ENCODE data around the gene CGNL1.

Gene CGNL1

DNA sequence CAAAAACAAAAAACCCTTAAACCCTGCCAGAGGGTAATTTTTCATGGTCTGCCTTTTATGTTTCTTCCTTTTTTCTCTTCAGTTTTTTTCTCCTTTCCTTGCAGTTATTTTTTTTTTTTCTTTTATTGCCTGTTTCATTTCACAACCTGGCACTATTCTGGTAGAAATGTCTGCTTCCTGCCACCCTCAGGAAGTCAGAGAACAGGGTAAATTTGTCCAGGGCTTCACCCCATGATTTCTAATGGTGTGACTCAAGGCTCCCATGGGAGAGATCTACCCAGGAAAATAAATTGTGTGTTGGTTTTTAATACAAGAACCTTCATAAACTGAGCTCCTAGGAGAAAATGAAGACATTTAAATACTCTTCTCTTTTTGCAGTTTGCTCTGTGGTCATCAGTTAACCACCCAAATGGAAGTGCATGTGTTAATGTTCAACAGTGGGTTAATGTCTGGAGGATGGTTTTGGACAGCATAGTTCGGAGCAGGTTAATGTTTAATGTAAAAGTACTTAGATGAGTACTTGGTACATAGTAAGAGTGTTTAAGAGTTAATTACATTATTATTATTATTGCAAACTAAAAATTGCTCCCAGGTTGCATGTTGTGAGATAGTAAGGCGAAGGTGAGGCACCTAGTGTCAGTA is 45.9 kb downstream of the CGNL1 start:
- DNase-seq (ENCODE audit: low spot score): no peak

DNA sequence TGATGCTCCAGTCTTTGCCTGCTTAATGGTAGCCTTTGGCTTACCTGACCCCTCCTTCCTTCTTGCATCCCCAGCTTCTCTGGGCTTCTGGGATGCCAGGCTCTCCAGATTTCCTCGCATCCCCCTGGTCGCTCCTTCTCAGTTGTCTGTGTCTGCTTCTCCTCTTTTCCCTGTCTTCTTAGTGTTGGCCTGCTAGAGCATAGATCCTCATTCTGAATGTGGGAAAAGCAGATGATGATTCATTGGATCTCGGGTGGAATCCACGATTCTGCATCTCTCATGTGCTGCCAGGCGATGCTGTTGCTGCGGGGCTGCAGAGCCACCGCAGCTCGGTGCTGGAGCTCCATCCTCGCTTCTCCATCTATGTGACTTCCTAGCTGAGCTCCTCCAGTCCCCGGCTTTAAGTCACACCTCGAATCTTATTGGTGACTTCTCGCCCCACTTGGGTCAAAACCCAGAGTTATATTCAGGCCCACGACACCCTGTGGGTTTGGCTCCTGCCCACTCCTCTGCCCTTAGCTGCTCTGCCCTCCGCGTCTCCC is 47.4 kb downstream of the CGNL1 start:
- no peak for DNase-seq (ENCODE audit: low spot score)

DNA sequence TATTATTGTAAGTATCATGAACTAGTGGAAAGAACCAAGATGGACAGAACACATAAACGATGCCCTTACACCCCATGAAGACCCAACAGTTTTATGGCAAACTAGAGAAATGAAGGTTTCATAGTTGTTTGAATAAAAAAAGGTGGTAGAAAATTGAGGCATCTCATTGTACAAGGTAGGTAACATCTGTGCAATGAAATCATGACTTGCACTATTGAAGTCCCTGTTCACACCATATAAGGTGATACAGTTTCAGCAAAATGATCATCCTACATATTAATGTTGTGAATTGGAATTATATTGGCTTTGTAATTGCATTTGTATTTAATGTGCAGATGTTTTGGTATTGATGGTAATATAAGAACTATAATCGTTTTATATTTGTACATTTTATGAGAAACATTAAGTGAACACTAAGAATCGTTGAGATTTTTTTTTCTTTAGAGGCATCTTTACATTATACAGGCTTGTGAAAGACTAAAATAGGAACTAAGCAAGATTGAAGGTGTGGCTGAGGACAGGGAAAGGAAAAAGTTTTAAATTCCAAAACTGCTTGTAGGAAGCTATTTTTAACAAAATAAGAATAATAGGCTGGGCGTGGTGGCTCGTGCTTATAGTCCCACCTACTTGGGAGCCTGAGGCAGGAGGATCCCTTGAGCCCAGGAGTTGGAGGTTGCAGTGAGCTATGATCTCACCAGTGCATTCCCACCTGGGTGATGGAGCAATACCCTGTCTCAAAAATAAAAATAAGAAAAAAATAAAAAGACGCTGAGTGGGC is 48.5 kb downstream of the CGNL1 start:
- DNase-seq (ENCODE audit: low spot score): no peak

DNA sequence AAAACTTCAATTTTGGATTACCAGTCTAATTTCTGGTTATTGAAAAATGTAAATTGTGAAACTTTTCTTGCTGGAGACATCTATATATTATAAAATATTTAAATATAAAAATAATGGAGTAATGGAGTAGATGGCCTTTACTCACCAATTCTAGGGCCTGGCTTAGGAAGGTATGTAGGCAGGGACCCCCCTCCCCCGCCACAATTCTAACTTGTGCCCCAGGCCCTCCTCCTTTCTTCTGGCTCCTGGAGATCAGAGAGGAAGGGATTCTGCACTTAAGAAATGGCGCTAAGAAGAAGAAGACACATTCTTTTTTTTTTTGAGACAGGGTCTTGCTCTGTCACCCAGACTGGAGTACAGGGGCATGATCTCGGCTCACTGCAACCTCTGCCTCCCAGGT is 49.5 kb downstream of the CGNL1 start:
- DNase-seq (ENCODE audit: low spot score): no peak

GRCh38 chr15:57427367-57427821 is 51.1 kb downstream of the CGNL1 start:
- DNase-seq (ENCODE audit: low spot score): peak; percentile 83

GRCh38 chr15:57432141-57432741 is 55.9 kb downstream of the CGNL1 start:
- peak; percentile 39 for DNase-seq (ENCODE audit: low spot score)

DNA sequence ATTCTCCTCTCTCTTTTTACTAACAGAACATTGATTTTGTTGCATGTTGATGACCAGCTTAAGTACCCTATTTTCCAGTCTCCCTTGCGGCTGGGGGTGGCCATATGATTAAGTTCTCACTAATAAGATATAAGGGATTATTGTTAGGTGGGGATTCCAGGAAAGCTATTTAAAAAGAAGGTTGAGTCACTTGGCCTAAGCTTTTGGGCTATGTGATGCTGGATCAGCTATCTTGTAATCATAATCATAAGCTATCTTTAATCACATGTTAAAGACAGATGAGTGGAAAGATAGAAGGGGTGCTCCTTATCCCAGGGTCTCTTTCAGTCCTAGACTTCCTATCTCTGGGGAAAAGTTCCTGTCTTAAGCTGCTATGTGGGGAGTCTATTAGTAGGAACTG is 59.9 kb downstream of the CGNL1 start:
- no peak for DNase-seq (ENCODE audit: low spot score)

- peak; percentile 40 for DNase-seq (ENCODE audit: low spot score)
These were observed 60.7 kb downstream of the CGNL1 start for GRCh38 chr15:57436961-57437360.

DNA sequence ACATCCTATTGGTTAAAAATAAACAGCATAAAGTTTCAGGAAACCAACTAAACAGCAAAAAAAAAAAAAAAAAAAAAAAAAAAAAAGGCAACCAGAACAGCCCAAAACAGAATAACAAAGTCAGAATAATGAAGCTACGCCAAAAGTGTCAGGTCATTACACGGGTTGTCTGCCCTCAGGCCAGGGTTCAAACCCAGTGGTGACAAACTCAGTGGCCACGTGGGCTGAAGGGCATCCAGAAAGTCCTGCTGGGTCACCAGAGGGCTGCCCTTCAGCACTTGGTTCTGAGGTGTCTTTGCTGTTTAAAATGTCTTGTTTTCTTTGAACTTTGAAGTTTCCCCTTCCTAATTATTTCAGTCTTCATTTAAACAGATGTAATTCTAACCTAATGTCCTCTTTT is 61.3 kb downstream of the CGNL1 start:
- no peak for DNase-seq (ENCODE audit: low spot score)

GRCh38 chr15:57438166-57438565 is 61.9 kb downstream of the CGNL1 start:
- DNase-seq (ENCODE audit: low spot score): no peak

DNA sequence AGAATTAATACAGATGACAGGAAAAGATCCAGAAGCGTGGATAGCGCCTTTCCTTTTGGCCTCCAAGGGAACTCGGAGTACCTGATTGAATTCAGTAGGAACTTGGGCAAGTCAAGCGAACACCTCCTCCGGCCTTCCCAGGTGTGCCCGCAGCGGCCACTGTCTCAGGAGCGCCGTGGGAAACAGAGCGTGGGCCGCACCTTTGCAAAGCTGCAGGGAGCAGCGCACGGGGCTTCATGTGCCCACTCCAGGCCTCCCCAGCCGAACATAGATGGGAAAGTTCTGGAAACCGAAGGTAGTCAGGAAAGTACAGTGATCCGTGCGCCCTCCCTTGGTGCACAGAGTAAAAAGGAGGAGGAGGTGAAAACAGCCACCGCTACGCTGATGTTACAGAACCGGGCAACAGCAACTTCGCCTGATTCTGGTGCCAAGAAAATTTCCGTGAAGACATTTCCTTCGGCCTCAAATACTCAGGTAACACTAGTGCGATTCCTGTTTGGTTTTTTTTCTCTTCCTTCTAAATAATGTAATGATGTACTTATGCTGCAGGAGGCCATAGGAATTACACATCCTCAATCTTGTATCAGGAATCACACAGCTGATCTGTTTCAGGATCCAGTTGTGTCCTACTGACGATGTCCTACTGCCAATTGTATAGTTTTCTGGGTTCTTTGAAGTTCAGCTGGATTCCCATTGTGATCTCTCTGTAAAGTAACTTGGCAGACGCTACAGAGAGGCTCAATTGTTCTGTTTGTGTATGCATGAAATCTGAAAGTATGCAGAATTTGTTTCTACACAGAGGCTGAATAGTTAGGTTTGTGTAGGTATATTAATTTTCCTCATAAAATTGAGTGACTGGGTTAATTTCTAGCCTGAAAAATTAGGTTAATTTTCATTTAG is 63.1 kb downstream of the CGNL1 start:
- no peak for DNase-seq (ENCODE audit: low spot score)

GRCh38 chr15:57440167-57440566 is 63.9 kb downstream of the CGNL1 start:
- DNase-seq (ENCODE audit: low spot score): no peak

DNA sequence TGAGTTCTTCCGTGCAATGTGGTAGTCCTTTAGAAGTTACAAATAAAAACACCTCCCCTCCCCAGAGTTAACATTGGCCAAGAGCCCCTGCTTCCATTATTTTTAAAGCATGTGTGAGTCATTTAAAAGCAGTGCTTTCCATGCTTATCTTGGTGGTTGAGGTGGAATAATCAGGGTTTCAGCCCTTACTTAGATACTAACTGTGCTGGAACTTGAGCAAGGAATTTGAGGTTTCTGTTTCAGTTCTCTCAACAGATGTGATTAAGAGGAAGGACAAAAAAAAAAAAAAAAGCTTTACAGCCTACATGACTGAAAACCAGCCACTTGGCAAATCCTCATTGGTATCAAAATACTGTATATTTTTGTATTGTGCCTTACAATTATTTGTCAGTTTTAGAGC is 64.5 kb downstream of the CGNL1 start:
- peak; percentile 63 for DNase-seq (ENCODE audit: low spot score)

GRCh38 chr15:57442335-57442734 is 66.0 kb downstream of the CGNL1 start:
- DNase-seq (ENCODE audit: low spot score): no peak

DNA sequence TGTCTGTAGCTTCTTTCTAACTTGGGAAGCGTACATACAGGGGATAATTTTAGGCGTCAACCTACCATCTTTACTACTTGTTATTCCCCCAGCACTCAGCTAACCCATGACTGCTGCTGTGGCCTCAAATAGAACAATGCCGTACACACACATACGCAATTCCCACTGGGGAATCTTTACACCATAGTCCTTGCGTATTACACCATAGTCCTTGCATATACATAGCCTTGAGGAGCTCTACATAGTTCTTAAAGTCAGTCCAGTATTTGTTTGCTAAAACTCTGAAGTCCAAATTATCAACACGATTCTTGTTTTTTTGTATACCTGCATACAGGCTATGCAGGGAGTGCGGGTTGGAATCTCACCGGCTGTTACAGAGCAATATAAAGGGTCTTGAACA is 67.2 kb downstream of the CGNL1 start:
- no peak for DNase-seq (ENCODE audit: low spot score)

DNA sequence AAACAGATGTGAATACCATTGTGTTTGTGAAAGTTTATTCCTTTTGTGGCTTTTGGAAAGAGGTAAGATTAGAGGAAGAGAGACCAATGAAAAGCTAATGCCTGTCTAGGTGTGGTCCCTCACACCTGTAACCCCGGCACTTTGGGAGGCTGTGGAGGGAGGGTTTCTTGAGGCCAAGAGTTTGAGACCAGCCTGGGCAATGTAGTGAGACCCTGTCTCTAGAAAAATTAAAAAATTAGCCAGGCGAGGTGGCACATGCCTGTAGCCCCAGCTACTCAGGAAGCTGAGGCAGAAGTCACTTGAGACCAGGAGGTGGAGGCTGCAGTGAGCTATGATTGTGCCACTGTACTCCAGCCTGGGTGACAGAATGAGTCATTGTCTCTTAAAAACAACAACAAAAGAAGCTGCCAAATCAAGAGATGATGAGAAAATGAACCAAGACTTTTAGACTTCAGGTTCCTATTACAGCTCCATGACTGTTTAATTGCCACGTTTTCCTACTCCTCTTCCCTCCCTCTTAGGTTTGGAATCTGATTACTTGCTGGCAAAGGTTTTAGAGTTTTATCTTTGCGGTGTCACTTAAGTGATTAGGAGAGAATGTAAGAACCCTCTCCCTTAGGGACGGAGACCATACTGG is 68.7 kb downstream of the CGNL1 start:
- DNase-seq (ENCODE audit: low spot score): peak; percentile 24

- DNase-seq (ENCODE audit: low spot score): no peak
These were observed 69.6 kb downstream of the CGNL1 start for GRCh38 chr15:57445872-57446271.

DNA sequence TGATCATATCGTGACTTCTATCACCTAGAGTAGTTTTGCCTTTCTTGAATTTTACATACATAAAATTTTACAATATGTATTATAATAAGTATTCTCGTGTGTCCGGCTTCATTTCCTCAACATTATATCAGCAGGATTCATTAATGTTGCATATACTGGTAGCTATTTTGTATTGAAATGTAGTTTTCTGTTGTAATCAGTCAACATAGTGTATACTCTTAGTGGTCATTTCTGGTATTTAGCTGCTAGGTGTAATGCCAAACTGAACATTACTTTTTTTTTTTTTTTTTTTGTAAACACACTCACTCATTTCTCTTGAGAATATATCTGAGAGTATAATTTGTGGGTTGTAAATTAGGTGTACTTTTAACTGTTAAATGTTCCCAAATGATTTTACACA is 70.1 kb downstream of the CGNL1 start:
- DNase-seq (ENCODE audit: low spot score): no peak

GRCh38 chr15:57451555-57451954 is 75.2 kb downstream of the CGNL1 start:
- DNase-seq (ENCODE audit: low spot score): no peak

GRCh38 chr15:57452090-57452754 is 75.9 kb downstream of the CGNL1 start:
- DNase-seq (ENCODE audit: low spot score): no peak

DNA sequence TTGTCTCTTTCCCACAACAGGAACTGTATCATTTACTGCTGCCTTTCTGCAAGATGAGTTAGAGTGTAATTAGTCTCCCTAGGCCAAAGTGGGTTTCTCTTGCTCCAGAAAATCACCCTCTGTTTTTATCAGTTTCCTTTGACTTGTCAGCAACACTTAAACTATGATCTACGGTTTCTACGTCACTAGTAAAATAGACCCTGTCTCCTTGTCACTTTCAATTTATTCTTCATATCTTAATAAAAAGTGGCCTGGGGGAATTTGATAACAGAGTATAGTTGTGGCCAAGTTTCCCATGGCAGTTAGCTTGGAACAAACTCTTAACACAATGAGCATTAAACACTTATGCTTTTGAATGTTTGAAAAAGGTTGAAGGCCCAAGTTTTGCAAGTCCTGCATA is 79.6 kb downstream of the CGNL1 start:
- no peak for DNase-seq (ENCODE audit: low spot score)

All from AG20443 (cell line).